BE2C (cell line): ENCODE data around the gene CD244.

Source experiments
- DNase-seq: peaks from one replicate; pipeline ENCODE4 v3.0.0-alpha.2; 2020
- H3K27me3 ChIP-seq: fragments of 250-450 bp; sonication (Bioruptor Pico); 2 replicates; pipeline ENCODE4 v1.5.1; 2020; ENCODE audit warnings: mild to moderate bottlenecking
- H3K36me3 ChIP-seq: fragments of 250-450 bp; sonication (Bioruptor Pico); 2 replicates; pipeline ENCODE4 v1.5.1; 2020; ENCODE audit warnings: mild to moderate bottlenecking
- H3K4me1 ChIP-seq: fragments of 250-450 bp; sonication (Bioruptor Pico); 2 replicates; pipeline ENCODE4 v1.5.1; 2020
- H3K4me3 ChIP-seq: 2 replicates; pipeline ENCODE4 v1.5.1; 2011; ENCODE audit warnings: low read depth, low read length
- H3K9me3 ChIP-seq: fragments of 250-450 bp; sonication (Bioruptor Pico); 2 replicates; pipeline ENCODE4 v1.5.1; 2020
- CTCF ChIP-seq: IDR thresholded peaks from 2 replicates; pipeline ENCODE4 v1.5.1; 2012; ENCODE audit warnings: mild to moderate bottlenecking, low read depth, low read length

CD244 gene

GRCh38 chr1:160860840-160861505 is 1.7 kb downstream of the CD244 start:
- no peak overlapping the region for H3K4me3 ChIP-seq
- 0 out of 2 replicates have a peak, but pooled peaks cover 3% of the 10 kb centered on the region for H3K9me3 ChIP-seq
- no peaks in the 10 kb centered on the region for H3K4me1 ChIP-seq
- no peaks in the 10 kb centered on the region for H3K27me3 ChIP-seq
- no peak for TF ChIP-seq CTCF
- no peak for DNase-seq
- H3K36me3 ChIP-seq, result no peaks in the 10 kb centered on the region

GRCh38 chr1:160859166-160859565 is 3.5 kb downstream of the CD244 start:
- Histone ChIP-seq H3K36me3 (no peaks in the 10 kb centered on the region), H3K9me3 (0 out of 2 replicates have a peak, but pooled peaks cover 3% of the 10 kb centered on the region), H3K27me3 (no peaks in the 10 kb centered on the region), H3K4me3 (no peak overlapping the region), H3K4me1 (no peaks in the 10 kb centered on the region)
- DNase-seq, result no peak
- no peak for TF ChIP-seq CTCF

GRCh38 chr1:160858507-160858906 is 4.2 kb downstream of the CD244 start:
- TF ChIP-seq CTCF, result no peak
- Histone ChIP-seq H3K27me3 (no peaks in the 10 kb centered on the region), H3K4me3 (no peak overlapping the region), H3K36me3 (no peaks in the 10 kb centered on the region), H3K9me3 (0 out of 2 replicates have a peak, but pooled peaks cover 3% of the 10 kb centered on the region), H3K4me1 (no peaks in the 10 kb centered on the region)
- no peak for DNase-seq

DNA sequence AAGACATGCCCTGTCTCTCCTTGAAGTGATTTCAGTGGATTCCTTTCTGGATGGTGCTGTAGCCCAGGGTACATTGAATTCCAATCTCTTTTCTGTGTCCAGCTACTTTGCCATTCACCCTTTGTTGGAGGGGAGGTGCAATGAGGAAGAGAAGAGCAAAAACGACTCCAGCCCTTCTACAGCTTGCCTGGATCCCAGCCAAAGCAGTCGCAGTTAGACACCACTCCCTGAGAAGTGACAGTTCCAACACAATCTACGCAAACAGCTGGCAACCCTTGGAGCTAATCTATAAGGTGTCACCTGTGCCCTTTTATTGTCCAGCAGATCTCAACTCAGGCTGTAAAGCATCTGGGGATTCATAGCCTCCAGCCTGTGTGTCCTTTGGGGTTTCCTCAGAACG is 4.6 kb downstream of the CD244 start:
- H3K4me1 ChIP-seq, result no peaks in the 10 kb centered on the region
- 0 out of 2 replicates have a peak, but pooled peaks cover 3% of the 10 kb centered on the region for H3K9me3 ChIP-seq
- no peaks in the 10 kb centered on the region for H3K27me3 ChIP-seq
- no peak for TF ChIP-seq CTCF
- no peaks in the 10 kb centered on the region for H3K36me3 ChIP-seq
- H3K4me3 ChIP-seq, result no peak overlapping the region
- no peak for DNase-seq

DNA sequence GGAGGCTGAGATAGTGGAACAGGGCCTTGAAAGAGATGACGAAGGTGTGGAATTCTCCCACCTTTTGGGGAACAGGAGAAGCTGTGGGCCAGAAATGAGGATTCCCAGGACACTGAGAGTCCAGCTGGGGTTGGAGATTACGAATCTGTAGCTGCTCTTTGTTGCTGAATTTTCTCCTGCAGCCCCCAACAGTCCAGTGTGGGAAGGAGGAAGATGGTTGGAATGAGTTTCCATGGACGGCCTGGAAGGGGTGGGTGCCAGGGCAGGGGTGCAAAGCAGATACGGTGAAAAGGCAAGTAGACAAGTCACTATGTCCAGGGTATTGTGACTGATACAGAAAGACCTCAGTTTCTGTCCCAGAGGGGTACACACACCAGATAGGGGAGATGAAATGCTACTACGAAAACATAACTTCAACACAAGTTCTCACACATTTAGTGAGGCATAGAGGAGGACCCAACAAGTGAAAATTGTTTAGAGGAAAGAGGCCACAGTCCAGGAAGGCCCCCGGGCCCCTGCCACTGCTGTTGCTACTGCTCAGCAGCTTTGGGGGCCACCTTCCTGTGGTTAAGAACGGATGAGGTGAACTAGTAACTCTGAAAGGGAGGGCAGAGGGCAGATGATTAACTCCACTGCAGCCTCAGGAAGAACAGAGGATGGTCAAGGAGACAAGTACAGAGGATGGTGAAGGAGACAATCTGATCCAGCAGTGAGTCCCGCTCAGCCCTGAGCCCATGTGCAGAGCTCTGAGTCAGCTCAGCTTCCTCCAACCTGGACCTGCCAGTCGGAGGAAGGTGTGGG is 7.3 kb downstream of the CD244 start:
- DNase-seq, result no peak
- H3K36me3 ChIP-seq, result no peaks in the 10 kb centered on the region
- H3K4me3 ChIP-seq, result no peak overlapping the region
- no peaks in the 10 kb centered on the region for H3K4me1 ChIP-seq
- 0 out of 2 replicates have a peak, but pooled peaks cover 3% of the 10 kb centered on the region for H3K9me3 ChIP-seq
- no peaks in the 10 kb centered on the region; the same call in 1 of the 2 replicates for H3K27me3 ChIP-seq
- TF ChIP-seq CTCF, result no peak

GRCh38 chr1:160853754-160854153 is 8.9 kb downstream of the CD244 start:
- Histone ChIP-seq H3K27me3 (no peaks in the 10 kb centered on the region; the same call in 1 of the 2 replicates), H3K4me3 (no peak overlapping the region), H3K9me3 (0 out of 2 replicates have a peak, but pooled peaks cover 3% of the 10 kb centered on the region), H3K4me1 (no peaks in the 10 kb centered on the region), H3K36me3 (no peaks in the 10 kb centered on the region)
- DNase-seq, result no peak
- no peak for TF ChIP-seq CTCF
